Endometrial microvascular endothelial cells (primary cell): ENCODE data around the gene PLCH2. TPM values are rescaled to one million over a fixed set of nuclear protein-coding genes. Genes with fewer than 3 reads are reported as not detected.

ENCODE experiments used
- in situ Hi-C: cut with HindIII; loops from 2 replicates; pipeline ENCODE4 v1.10.0; 2017; ENCODE audit warnings: low sequenced_read_pairs, low pct_unique_long_range_greater_than_20kb; ENCODE audit errors: inconsistent ontology term
- total RNA-seq: library from RNA; depleted of rRNA; stranded (reverse); fragments of >200 nt; gene quantifications from one replicate; pipeline ENCODE4 v1.2.3, GENCODE V29; 2015; ENCODE audit errors: inconsistent ontology term

PLCH2 gene, protein sequence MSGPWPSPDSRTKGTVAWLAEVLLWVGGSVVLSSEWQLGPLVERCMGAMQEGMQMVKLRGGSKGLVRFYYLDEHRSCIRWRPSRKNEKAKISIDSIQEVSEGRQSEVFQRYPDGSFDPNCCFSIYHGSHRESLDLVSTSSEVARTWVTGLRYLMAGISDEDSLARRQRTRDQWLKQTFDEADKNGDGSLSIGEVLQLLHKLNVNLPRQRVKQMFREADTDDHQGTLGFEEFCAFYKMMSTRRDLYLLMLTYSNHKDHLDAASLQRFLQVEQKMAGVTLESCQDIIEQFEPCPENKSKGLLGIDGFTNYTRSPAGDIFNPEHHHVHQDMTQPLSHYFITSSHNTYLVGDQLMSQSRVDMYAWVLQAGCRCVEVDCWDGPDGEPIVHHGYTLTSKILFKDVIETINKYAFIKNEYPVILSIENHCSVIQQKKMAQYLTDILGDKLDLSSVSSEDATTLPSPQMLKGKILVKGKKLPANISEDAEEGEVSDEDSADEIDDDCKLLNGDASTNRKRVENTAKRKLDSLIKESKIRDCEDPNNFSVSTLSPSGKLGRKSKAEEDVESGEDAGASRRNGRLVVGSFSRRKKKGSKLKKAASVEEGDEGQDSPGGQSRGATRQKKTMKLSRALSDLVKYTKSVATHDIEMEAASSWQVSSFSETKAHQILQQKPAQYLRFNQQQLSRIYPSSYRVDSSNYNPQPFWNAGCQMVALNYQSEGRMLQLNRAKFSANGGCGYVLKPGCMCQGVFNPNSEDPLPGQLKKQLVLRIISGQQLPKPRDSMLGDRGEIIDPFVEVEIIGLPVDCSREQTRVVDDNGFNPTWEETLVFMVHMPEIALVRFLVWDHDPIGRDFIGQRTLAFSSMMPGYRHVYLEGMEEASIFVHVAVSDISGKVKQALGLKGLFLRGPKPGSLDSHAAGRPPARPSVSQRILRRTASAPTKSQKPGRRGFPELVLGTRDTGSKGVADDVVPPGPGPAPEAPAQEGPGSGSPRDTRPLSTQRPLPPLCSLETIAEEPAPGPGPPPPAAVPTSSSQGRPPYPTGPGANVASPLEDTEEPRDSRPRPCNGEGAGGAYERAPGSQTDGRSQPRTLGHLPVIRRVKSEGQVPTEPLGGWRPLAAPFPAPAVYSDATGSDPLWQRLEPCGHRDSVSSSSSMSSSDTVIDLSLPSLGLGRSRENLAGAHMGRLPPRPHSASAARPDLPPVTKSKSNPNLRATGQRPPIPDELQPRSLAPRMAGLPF (N-terminal part only)
- not detected for total RNA-seq

- in situ Hi-C loops = no loop called here
Observed at GRCh38 chr1:2476061-2476999, at the start of gene PLCH2. TSS of gene PLCH2 (plus strand) at chr1:2476289. CDS start at chr1:2476589, 300 bp downstream.

- in situ Hi-C loops = no loop called here
Observed at GRCh38 chr1:2426540-2426939, 49.5 kb upstream of the PLCH2 start.

DNA sequence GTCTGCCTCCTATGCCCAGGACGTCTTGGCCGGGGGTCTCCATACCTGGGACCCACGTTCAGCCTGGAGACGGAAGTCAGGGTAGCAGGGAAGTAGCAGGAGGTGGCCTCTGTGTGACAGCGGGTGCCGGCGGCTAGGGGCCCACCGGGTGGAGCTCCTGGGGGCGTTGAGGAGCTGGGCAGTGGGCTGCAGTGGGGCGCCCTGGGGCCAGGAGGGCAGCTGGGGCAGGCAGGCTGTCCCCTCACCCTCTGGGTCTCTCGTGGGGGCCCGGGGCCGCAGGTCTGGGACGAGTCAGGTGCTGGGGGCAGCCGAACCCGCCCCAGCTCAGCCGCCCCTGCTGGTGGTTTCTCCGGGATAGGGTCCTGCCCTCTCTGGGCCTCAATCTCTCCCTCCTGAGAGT, 49.0 kb upstream of the PLCH2 start:
- in situ Hi-C loops = no loop called here

DNA sequence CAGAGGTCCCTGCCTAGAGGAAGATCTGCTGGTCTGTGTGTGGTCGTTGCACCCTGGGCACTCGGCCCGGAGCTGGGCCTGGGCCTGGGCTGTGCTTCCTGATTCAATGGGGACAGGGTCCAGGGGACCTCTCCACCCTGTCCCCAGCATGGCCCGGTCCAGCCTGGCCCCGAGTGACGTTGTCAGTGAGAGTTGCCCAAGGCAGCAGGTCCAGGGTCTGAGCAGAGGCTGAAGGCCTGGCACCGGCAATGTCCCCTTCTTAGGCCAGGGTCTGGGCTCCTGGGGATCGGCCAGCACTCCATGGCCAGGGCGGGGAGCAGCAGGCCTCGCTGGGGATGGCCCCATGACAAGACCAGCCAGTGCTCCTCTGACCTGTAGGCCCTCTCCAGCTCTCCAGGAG, 48.1 kb upstream of the PLCH2 start:
- in situ Hi-C loops = no loop called here

- in situ Hi-C loops = no loop called here
Observed at GRCh38 chr1:2428490-2428889, 47.6 kb upstream of the PLCH2 start.

GRCh38 chr1:2429780-2430591, 46.1 kb upstream of the PLCH2 start:
- in situ Hi-C loops = no loop called here

GRCh38 chr1:2430592-2430973, 45.5 kb upstream of the PLCH2 start:
- in situ Hi-C loops = no loop called here

DNA sequence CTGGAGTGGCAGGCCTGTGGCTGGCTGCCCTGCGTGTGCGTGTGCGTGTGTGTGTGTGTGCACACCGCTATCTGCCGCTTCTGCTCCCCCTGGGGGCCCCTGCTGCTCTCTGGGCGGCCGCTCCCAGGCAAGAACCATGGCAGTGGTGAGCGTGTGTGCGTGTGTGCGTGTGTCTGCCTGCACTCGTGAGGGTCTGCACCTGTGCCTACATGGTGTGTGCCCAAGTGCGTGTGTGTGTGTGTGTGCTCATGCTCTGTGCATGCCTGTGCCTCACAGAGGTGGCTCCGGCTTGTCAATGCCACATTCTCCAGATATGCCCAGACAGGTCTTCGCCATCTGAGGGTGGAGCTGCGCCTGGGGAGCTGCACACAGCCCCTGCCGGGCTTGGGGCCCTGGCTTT, 45.0 kb upstream of the PLCH2 start:
- in situ Hi-C loops = no loop called here

- in situ Hi-C loops = no loop called here
Observed at GRCh38 chr1:2431518-2431917, 44.6 kb upstream of the PLCH2 start.

DNA sequence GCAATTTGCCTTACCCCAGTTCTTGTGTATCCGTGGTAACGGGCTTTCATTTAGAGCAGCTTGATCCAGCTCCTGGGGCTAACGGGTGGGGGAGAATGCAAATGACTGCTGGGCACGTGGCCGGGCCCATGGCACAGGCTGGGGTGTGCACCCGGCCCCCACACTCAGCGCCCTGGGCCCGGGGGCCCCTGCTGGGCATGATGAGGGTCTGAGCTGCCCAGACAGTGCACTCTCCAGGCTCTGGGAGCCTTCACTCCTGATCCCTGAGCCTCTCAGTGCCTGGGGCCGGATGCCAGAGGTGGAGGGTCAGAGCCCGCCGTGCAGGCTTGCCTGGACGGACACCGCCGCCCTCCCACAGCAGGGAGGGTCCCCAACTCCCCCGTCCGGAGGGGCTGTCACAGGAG, 43.6 kb upstream of the PLCH2 start:
- in situ Hi-C loops = no loop called here

- in situ Hi-C loops = no loop called here
Observed at GRCh38 chr1:2433196-2433595, 42.9 kb upstream of the PLCH2 start.

DNA sequence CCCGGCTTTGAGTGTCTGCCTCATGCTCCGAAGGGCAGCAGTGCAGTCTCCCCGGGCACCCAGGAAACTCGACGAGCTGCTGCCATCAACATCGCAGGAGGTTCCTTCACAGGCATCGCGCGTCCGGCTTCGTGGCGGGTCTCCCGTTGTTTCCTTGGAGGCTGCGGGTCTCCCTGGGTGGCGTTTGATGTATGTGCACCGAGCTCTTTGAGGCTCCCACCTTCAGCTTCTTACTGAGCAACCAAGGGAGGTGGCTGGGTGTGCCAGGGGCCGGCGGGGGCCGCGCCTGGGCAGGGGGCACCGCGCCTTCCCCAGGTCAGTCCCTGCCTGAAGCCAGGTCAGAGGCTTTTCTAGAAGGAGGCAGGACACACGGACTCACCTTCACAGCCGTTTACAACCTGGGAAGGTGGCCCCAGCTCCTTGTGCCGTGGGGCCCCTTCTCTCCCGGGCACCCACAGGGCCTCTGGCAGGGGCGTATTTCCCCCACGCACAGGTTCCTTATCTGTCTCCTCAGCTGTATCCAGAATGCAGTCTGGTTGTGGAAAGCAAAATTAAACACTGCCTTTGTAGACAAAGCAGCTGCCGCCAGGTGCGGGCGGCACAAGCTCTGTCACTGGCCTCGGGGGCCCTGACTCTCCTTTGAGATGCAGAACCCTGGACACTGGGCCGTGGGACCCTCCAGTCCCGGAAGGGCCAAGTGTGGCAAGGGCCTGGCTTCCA, 42.0 kb upstream of the PLCH2 start:
- in situ Hi-C loops = no loop called here

DNA sequence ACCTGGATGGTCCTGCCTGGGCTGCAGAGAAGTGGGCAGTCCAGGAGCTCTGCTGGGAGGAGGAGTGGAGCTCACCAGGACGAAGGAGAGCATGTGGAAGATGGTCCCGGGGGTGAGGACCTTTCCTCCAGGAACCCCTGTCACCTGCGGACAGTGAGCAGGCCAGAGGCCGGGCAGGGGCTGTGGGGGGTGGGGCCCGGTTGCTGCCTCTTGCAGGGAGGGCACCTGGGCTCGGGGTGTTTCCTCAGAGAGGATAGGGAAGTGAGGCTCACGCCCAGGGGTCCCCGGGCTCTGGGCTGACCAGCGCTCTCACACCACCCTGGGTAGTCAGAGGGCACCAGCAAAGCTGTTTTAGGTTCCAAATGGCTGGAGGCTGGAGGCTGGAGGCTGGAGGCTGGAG, 41.0 kb upstream of the PLCH2 start:
- in situ Hi-C loops = no loop called here

- in situ Hi-C loops = no loop called here
Observed at GRCh38 chr1:2435746-2436355, 40.2 kb upstream of the PLCH2 start.

- in situ Hi-C loops = no loop called here
Observed at GRCh38 chr1:2436876-2437275, 39.2 kb upstream of the PLCH2 start.

DNA sequence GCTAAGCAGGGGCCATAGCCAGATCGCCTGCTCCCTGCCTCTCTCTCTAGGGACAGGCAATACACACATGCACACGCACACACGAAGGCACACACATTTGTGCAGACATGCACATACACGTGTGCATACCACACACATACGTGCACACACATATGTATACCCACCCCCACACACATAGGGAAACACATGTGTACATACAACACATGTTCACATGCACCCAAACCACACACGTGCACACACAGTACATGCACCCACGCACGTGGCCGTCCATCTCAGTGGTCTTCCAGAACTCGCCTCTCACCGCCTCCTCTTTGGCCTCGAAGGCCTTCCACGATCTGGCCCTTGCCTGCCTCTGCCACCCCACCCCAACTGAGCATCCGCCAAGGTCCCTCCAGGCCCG, 38.5 kb upstream of the PLCH2 start:
- in situ Hi-C loops = no loop called here

DNA sequence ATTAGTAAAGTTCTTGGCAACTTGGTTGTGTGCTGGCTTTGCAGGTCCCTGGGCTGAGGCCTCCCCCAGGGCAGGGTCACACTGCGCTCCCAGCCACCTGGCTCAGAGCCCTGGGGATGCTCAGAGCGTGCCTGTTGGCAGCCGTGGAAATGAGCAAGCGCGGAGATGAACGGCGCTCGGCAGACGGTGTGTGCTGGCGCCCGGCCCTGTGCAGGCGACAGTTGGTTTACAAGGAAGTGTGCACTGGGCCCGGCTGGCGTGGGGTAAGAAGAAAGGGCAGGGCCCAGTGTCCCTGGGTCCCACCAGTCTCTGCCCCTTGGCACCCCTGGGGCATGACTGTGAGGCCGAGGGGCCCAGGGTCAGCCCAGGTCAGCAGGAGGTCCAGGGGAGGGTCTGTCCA, 38.1 kb upstream of the PLCH2 start:
- in situ Hi-C loops = no loop called here
